T-cell (primary cell): ENCODE measurements around the gene SH2D2A. TPM values are rescaled to one million over a fixed set of nuclear protein-coding genes. Genes with fewer than 3 reads are reported as not detected.

Experiments
- ATAC-seq, 4 experiments: fragments of 200-7000 bp in 3 of 4; fragments of 150-1000 bp in 1 of 4; cut with Tn5 transposase; replicated peaks in 1 of 4; 1 replicate in 3 of 4; 2 replicates in 1 of 4; pipeline ENCODE4 v1.10.0; 2021; ENCODE audit warnings: moderate library complexity in 3 of 4, mild to moderate bottlenecking in 2 of 4, moderate number of reproducible peaks in 1 of 4
- CTCF ChIA-PET, 2 donors: fragments of 300-600 bp; sonication (Branson Sonifier 250); formaldehyde crosslinking; loops; one replicate each; lab custom pipeline; 2022; ENCODE audit warnings: antibody characterized with exemption in 2 of 2; lab: Charles Lee
- POLR2A ChIA-PET, 2 donors: fragments of 300-600 bp; sonication (Branson Sonifier 250); formaldehyde crosslinking; loops; one replicate each; lab custom pipeline; 2022; ENCODE audit warnings: antibody characterized with exemption in 2 of 2; lab: Charles Lee
- DNase-seq, 35 experiments: peaks; one replicate each; pipeline versions ENCODE4 v3.0.0 to v3.0.0-alpha.2; 2013 to 2023
- H3K27ac ChIP-seq: one replicate; pipeline ENCODE4 v1.5.1; 2013; ENCODE audit warnings: low read length
- H3K27me3 ChIP-seq, 2 experiments: replicated peaks in 1 of 2; 1 replicate in 1 of 2; 2 replicates in 1 of 2; pipeline versions ENCODE4 v1.6.1 to v1.7.0; 2013; ENCODE audit warnings: low read length in 1 of 2, mixed read lengths in 1 of 2; ENCODE audit not compliant: control insufficient read depth in 2 of 2, insufficient read depth in 2 of 2; ENCODE audit errors: extremely low read depth in 1 of 2
- H3K36me3 ChIP-seq, 2 donors: 1 replicate in 1 of 2; 2 replicates in 1 of 2; pipeline versions ENCODE4 v1.6.1 to v1.7.0; 2013; ENCODE audit warnings: low read length in 1 of 2; ENCODE audit not compliant: control insufficient read depth in 2 of 2, insufficient read depth in 1 of 2; ENCODE audit errors: extremely low read depth in 1 of 2
- H3K4me1 ChIP-seq, 2 experiments: 1 replicate in 1 of 2; 2 replicates in 1 of 2; pipeline versions ENCODE4 v1.6.1 to v1.7.0; 2013; ENCODE audit warnings: low read length in 2 of 2, mixed read lengths in 1 of 2; ENCODE audit not compliant: insufficient read depth in 2 of 2, control insufficient read depth in 1 of 2; ENCODE audit errors: extremely low read depth in 1 of 2
- H3K4me3 ChIP-seq, 2 donors: 1 replicate in 1 of 2; 2 replicates in 1 of 2; pipeline versions ENCODE4 v1.5.1 to v1.7.0; 2013; ENCODE audit warnings: mild to moderate bottlenecking in 2 of 2, low read length in 1 of 2, moderate library complexity in 1 of 2; ENCODE audit not compliant: control insufficient read depth in 1 of 2; ENCODE audit errors: extremely low read depth in 1 of 2
- H3K9me3 ChIP-seq: 2 replicates; pipeline ENCODE4 v1.7.0; 2013
- H3K27ac Mint-ChIP-seq, 2 donors: one replicate each; pipeline ENCODE4 v1.8.0; 2020 to 2021; ENCODE audit warnings: mild to moderate bottlenecking in 2 of 2, mixed read lengths in 2 of 2
- H3K27me3 Mint-ChIP-seq, 2 donors: one replicate each; pipeline ENCODE4 v1.8.0; 2021 to 2022; ENCODE audit warnings: mixed read lengths in 2 of 2
- H3K36me3 Mint-ChIP-seq: one replicate; pipeline ENCODE4 v1.8.0; 2021; ENCODE audit warnings: mixed read lengths
- H3K4me1 Mint-ChIP-seq, 3 donors: one replicate each; pipeline ENCODE4 v1.8.0; 2020 to 2022; ENCODE audit warnings: mixed read lengths in 3 of 3, mild to moderate bottlenecking in 1 of 3
- H3K4me3 Mint-ChIP-seq, 3 donors: one replicate each; pipeline ENCODE4 v1.8.0; 2020 to 2022; ENCODE audit warnings: mild to moderate bottlenecking in 3 of 3, mixed read lengths in 3 of 3, moderate library complexity in 3 of 3
- H3K9me3 Mint-ChIP-seq, 3 donors: one replicate each; pipeline ENCODE4 v1.8.0; 2020 to 2022; ENCODE audit warnings: mixed read lengths in 3 of 3
- WGBS: methylation state at CpG from one replicate; pipeline ENCODE4 v1.1.5; 2013; ENCODE audit warnings: missing lambda C conversion rate; ENCODE audit not compliant: insufficient coverage; 5-methylcytosine and 5-hydroxymethylcytosine counted together
- total RNA-seq, 35 experiments: library from RNA in 6 of 35; stranded (reverse) in 6 of 35; fragments of 120-200 nt in 1 of 35; gene quantifications; one replicate each; pipeline versions ENCODE4 v1.2.1 to v1.2.4 and lab custom pipeline; 2013 to 2026

The SH2D2A gene
- total RNA-seq, 5 donors from 2014 or later (not counting 1 experiment from before 2014, with no cell fraction given) = 42.8 to 110 (median 66.8) TPM

GRCh38 chr1:156845953-156846545 is 29.4 kb upstream of the SH2D2A start:
- Histone ChIP-seq H3K4me1 (peaks cover 0 to 30% of the 10 kb centered on the region in 2 experiments), H3K9me3 (no peaks in the 10 kb centered on the region), H3K27me3 (peaks cover 10 to 75% of the 10 kb centered on the region in 2 experiments), H3K36me3 (no peaks in the 10 kb centered on the region), H3K27ac (no peak overlapping the region), H3K4me3 (no peak overlapping the region)
- Mint-ChIP-seq H3K27ac (no peak overlapping the region), H3K4me1 (peaks cover 24 to 39% (median 39%) of the 10 kb centered on the region in 3 donors), H3K27me3 (peaks cover 27 to 65% of the 10 kb centered on the region in 2 donors), H3K36me3 (peaks cover 2% of the 10 kb centered on the region), H3K4me3 (peak overlapping the region in 1 of 3 donors; percentile 70), H3K9me3 (no peaks in the 10 kb centered on the region)
- POLR2A ChIA-PET = interaction anchor here in 1 of 2 donors (0.5 kb wide), 1 partner anchor 104 kb away, joined by 3 read pairs; no protein-coding TSS in a partner anchor
- DNase-seq (no peak), ATAC-seq (no peak)
- WGBS = 56% methylated on average over 14 of the region's 18 CpGs
- CTCF ChIA-PET = no interaction called here

GRCh38 chr1:156845055-156845952 is 28.7 kb upstream of the SH2D2A start:
- peak overlapping the region; percentile 10 to 25 for H3K4me3 ChIP-seq
- Mint-ChIP-seq H3K9me3 (no peaks in the 10 kb centered on the region), H3K27me3 (peaks cover 32 to 73% of the 10 kb centered on the region in 2 donors), H3K4me3 (peak overlapping the region; percentile 56 to 70 (median 58)), H3K4me1 (peaks cover 24 to 39% (median 39%) of the 10 kb centered on the region in 3 donors), H3K27ac (peak overlapping the region in 1 of 2 donors; percentile 11), H3K36me3 (peaks cover 2% of the 10 kb centered on the region)
- H3K27me3 ChIP-seq = peaks cover 10 to 83% of the 10 kb centered on the region in 2 experiments
- ATAC-seq (peak; percentile 29 to 70 (median 42)), DNase-seq (peak in 25 of 35 experiments; percentile 12 to 61 (median 29))
- H3K36me3 ChIP-seq = no peaks in the 10 kb centered on the region
- H3K9me3 ChIP-seq = no peaks in the 10 kb centered on the region
- H3K27ac ChIP-seq = no peak overlapping the region
- CTCF ChIA-PET = no interaction called here
- POLR2A ChIA-PET = no interaction called here
- 11% methylated on average over 47 of the region's 69 CpGs for WGBS
- H3K4me1 ChIP-seq = peaks cover 0 to 30% of the 10 kb centered on the region in 2 experiments

- ChIA-PET POLR2A (no interaction called here), CTCF (interaction anchor here in 1 of 2 donors (0.6 kb wide), 1 partner anchor 60 kb away, joined by 3 read pairs; no protein-coding TSS in a partner anchor)
- DNase-seq (no peak), ATAC-seq (no peak)
- H3K36me3 ChIP-seq = no peaks in the 10 kb centered on the region
- H3K27me3 Mint-ChIP-seq = peaks cover 37 to 75% of the 10 kb centered on the region in 2 donors
- peak overlapping the region; percentile 6 to 70 (median 37) for H3K4me3 Mint-ChIP-seq
- H3K4me1 ChIP-seq = peaks cover 0 to 30% of the 10 kb centered on the region in 2 experiments
- peak overlapping the region; percentile 10 to 25 for H3K4me3 ChIP-seq
- no peak overlapping the region for H3K27ac ChIP-seq
- peaks cover 24 to 39% (median 37%) of the 10 kb centered on the region in 3 donors for H3K4me1 Mint-ChIP-seq
- no peaks in the 10 kb centered on the region for H3K9me3 ChIP-seq
- peaks cover 10 to 87% of the 10 kb centered on the region in 2 experiments for H3K27me3 ChIP-seq
- H3K27ac Mint-ChIP-seq = no peak overlapping the region
- peaks cover 2% of the 10 kb centered on the region for H3K36me3 Mint-ChIP-seq
- no peaks in the 10 kb centered on the region for H3K9me3 Mint-ChIP-seq
- WGBS = 34% methylated on average over 9 of the region's 14 CpGs
Observed at GRCh38 chr1:156844638-156845037, 28.0 kb upstream of the SH2D2A start.

- ChIA-PET POLR2A (no interaction called here), CTCF (interaction anchor here in 1 of 2 donors (0.6 kb wide), 1 partner anchor 59 kb away, joined by 3 read pairs; no protein-coding TSS in a partner anchor)
- Mint-ChIP-seq H3K9me3 (no peaks in the 10 kb centered on the region), H3K36me3 (peaks cover 2% of the 10 kb centered on the region), H3K27ac (peak overlapping the region in 1 of 2 donors; percentile 58), H3K4me3 (peak overlapping the region in 1 of 3 donors; percentile 70), H3K27me3 (peaks cover 38 to 77% of the 10 kb centered on the region in 2 donors), H3K4me1 (peaks cover 23 to 38% (median 35%) of the 10 kb centered on the region in 3 donors)
- Histone ChIP-seq H3K36me3 (no peaks in the 10 kb centered on the region), H3K4me1 (peaks cover 0 to 30% of the 10 kb centered on the region in 2 experiments), H3K4me3 (no peak overlapping the region), H3K27ac (no peak overlapping the region), H3K9me3 (no peaks in the 10 kb centered on the region), H3K27me3 (peaks cover 10 to 89% of the 10 kb centered on the region in 2 experiments)
- WGBS = 67% methylated on average over 1 of the region's 6 CpGs
- DNase-seq (no peak), ATAC-seq (no peak)
Observed at GRCh38 chr1:156844102-156844501, 27.5 kb upstream of the SH2D2A start.

GRCh38 chr1:156842618-156843300 is 26.1 kb upstream of the SH2D2A start:
- no peaks in the 10 kb centered on the region for H3K9me3 Mint-ChIP-seq
- Histone ChIP-seq H3K4me3 (no peak overlapping the region), H3K4me1 (peaks cover 0 to 20% of the 10 kb centered on the region in 2 experiments), H3K27me3 (peaks cover 7 to 91% of the 10 kb centered on the region in 2 experiments), H3K9me3 (no peaks in the 10 kb centered on the region), H3K27ac (no peak overlapping the region), H3K36me3 (no peaks in the 10 kb centered on the region)
- ATAC-seq (no peak), DNase-seq (no peak)
- WGBS = 70% methylated on average over 8 of the region's 9 CpGs
- peaks cover 2% of the 10 kb centered on the region for H3K36me3 Mint-ChIP-seq
- H3K4me3 Mint-ChIP-seq = no peak overlapping the region
- peaks cover 44 to 79% of the 10 kb centered on the region in 2 donors for H3K27me3 Mint-ChIP-seq
- POLR2A ChIA-PET = no interaction called here
- H3K4me1 Mint-ChIP-seq = peaks cover 14 to 29% (median 26%) of the 10 kb centered on the region in 3 donors
- peak overlapping the region in 1 of 2 donors; percentile 2 for H3K27ac Mint-ChIP-seq
- CTCF ChIA-PET = no interaction called here
